Measurements from ENCODE around the gene HRK. TPM values are rescaled to one million over a fixed set of nuclear protein-coding genes. Genes with fewer than 3 reads are reported as not detected.
A peak's percentile ranks its signal among the peaks of the same experiment; 100 is the strongest.

Gene HRK
- total and polyA plus RNA-seq, 9 of the 15 experiments (the other 6 are each of a cell fraction or from before 2014, with no cell fraction given): 0.01 to 0.05 (median 0.04) TPM; not detected in 6

DNA sequence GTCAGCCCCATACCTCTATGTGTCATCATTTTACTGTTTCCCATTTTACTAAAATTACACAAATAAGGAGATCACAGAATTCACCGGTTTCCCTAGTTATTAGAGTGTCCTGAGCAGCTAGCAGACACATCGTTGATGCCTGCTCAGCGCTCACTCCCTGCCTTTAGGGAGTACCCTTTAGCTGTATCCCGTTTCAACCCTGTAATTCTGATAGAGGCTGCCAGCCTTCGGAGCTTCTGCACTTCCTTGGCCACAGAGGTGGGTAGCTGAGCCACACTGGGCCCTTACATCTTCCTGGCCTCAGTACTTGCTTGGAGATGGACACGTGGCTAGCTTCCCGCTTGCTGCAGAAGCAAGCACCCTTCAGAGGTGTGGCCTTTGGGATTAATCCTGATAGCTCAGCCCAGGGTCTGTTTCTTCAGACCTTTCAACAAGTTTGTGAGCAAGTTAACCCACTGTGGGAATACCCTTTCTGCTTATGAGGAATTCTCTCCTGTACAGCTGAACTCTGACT is 15.2 kb upstream of the HRK start (continued):
- TF ChIP-seq ZKSCAN8 (CRISPR knock-in tag; IDR thresholded peaks at IDR 0.05) (no peak), ELF2 (CRISPR knock-in tag; IDR thresholded peaks at IDR 0.05) (no peak), SETDB1 (IDR thresholded peaks at IDR 0.05; ENCODE audit: low read length) (no peak), POLR3G (IDR thresholded peaks at IDR 0.05; ENCODE audit: extremely low read depth, insufficient read length, insufficient replicate concordance) (no peak)

DNA sequence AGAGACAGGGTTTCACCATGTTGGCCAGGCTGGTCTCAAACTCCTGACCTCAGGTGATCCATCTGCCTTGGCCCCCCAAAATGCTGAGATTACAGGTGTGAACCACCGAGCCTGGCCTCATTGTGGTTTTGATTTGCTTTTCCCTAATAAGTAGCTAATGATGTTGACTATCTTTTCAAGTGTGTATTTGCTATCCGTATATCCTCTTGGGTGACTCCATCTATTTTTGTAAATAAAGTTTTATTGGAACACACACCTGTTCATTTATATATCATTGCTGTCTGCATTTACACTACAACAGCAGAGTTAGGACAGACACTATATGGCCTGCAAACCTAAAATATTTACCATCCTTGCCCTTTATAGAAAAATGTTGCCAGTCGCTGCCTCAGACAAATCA is 13.7 kb upstream of the HRK start:
- ATAC-seq (no peak), DNase-seq (ENCODE audit: extremely low read depth in 1 of 4, low spot score in 3 of 4) (no peak), FAIRE-seq (no peak)
- POLR2A ChIA-PET: no interaction called here
- Histone ChIP-seq H4K20me1 (replicated peaks; ENCODE audit: control insufficient read depth, insufficient read depth, low read length) (no peaks in the 10 kb centered on the region), H3K27ac (ENCODE audit: extremely low read depth, low read depth, low read length) (no peak overlapping the region), H2AFZ (ENCODE audit: low read depth, low read length) (no peak overlapping the region), H3K4me2 (ENCODE audit: insufficient read depth, low read length) (no peak overlapping the region), H3K79me2 (ENCODE audit: control insufficient read depth, insufficient read depth, low read length) (no peaks in the 10 kb centered on the region), H3K9ac (ENCODE audit: insufficient read depth in 1 of 2, low read depth in 2 of 2, low read length in 2 of 2) (no peak overlapping the region), H3K27me3 (ENCODE audit: control insufficient read depth in 2 of 2, insufficient read depth in 2 of 2, low read length in 2 of 2) (peaks cover 5 to 8% of the 10 kb centered on the region in 2 experiments; a peak in 4 of 5 replicates), H3K9me1 (ENCODE audit: control insufficient read depth, insufficient read depth, low read length) (no peaks in the 10 kb centered on the region), H3K4me1 (replicated peaks in 1 of 2; ENCODE audit: control insufficient read depth in 2 of 2, insufficient read depth in 2 of 2, low read length in 2 of 2) (peaks cover 0 to 6% of the 10 kb centered on the region in 2 experiments; a peak in 2 of 5 replicates), H3K36me3 (ENCODE audit: control insufficient read depth, insufficient read depth, low read length) (no peaks in the 10 kb centered on the region), H3K9me3 (replicated peaks; ENCODE audit: control insufficient read depth, insufficient read depth, low read depth, low read length) (no peaks in the 10 kb centered on the region), H3K4me3 (no peak overlapping the region)
- in situ Hi-C loops (cut with MboI) (no loop called here), intact Hi-C loops (cut with micrococcal nuclease) (no loop called here)
- no TSS peak for BruUV-seq (replicated peaks)
- WGBS (ENCODE audit: insufficient coverage, low coverage, missing lambda C conversion rate): 6% methylated on average over 3 of the region's 3 CpGs
- CTCF ChIA-PET (ENCODE audit: low intra/inter-chr PET ratio): no interaction called here
- TF ChIP-seq MEIS2 (IDR thresholded peaks at IDR 0.05; ENCODE audit: partially characterized antibody) (no peak), MIER1 (IDR thresholded peaks at IDR 0.05; ENCODE audit: low read depth) (no peak)
- TF ChIP-seq, protein P1, sequence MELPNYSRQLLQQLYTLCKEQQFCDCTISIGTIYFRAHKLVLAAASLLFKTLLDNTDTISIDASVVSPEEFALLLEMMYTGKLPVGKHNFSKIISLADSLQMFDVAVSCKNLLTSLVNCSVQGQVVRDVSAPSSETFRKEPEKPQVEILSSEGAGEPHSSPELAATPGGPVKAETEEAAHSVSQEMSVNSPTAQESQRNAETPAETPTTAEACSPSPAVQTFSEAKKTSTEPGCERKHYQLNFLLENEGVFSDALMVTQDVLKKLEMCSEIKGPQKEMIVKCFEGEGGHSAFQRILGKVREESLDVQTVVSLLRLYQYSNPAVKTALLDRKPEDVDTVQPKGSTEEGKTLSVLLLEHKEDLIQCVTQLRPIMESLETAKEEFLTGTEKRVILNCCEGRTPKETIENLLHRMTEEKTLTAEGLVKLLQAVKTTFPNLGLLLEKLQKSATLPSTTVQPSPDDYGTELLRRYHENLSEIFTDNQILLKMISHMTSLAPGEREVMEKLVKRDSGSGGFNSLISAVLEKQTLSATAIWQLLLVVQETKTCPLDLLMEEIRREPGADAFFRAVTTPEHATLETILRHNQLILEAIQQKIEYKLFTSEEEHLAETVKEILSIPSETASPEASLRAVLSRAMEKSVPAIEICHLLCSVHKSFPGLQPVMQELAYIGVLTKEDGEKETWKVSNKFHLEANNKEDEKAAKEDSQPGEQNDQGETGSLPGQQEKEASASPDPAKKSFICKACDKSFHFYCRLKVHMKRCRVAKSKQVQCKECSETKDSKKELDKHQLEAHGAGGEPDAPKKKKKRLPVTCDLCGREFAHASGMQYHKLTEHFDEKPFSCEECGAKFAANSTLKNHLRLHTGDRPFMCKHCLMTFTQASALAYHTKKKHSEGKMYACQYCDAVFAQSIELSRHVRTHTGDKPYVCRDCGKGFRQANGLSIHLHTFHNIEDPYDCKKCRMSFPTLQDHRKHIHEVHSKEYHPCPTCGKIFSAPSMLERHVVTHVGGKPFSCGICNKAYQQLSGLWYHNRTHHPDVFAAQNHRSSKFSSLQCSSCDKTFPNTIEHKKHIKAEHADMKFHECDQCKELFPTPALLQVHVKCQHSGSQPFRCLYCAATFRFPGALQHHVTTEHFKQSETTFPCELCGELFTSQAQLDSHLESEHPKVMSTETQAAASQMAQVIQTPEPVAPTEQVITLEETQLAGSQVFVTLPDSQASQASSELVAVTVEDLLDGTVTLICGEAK (IDR thresholded peaks at IDR 0.05): peak; percentile 94
- TF ChIP-seq, protein P1 (CRISPR knock-in tag; IDR thresholded peaks at IDR 0.05): peak; percentile 81
